ENCODE results near the gene VEGFA.
A peak's percentile ranks its signal among the peaks of the same experiment; 100 is the strongest.

The VEGFA gene

DNA sequence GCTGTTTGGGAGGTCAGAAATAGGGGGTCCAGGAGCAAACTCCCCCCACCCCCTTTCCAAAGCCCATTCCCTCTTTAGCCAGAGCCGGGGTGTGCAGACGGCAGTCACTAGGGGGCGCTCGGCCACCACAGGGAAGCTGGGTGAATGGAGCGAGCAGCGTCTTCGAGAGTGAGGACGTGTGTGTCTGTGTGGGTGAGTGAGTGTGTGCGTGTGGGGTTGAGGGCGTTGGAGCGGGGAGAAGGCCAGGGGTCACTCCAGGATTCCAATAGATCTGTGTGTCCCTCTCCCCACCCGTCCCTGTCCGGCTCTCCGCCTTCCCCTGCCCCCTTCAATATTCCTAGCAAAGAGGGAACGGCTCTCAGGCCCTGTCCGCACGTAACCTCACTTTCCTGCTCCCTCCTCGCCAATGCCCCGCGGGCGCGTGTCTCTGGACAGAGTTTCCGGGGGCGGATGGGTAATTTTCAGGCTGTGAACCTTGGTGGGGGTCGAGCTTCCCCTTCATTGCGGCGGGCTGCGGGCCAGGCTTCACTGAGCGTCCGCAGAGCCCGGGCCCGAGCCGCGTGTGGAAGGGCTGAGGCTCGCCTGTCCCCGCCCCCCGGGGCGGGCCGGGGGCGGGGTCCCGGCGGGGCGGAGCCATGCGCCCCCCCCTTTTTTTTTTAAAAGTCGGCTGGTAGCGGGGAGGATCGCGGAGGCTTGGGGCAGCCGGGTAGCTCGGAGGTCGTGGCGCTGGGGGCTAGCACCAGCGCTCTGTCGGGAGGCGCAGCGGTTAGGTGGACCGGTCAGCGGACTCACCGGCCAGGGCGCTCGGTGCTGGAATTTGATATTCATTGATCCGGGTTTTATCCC lies at the start of gene VEGFA:
VEGFA (plus strand) TSS at position 686 of the 846 bp plus-strand sequence.
- peak; percentile 71 to 84 for DNase-seq (ENCODE audit: low read depth in 2 of 2)

- no peak for DNase-seq (ENCODE audit: low read depth in 2 of 2)
Observed at GRCh38 chr6:43720999-43721398, 49.0 kb upstream of the VEGFA start.

- DNase-seq (ENCODE audit: low read depth in 2 of 2), result no peak
Observed at GRCh38 chr6:43722920-43723545, 47.0 kb upstream of the VEGFA start.

DNA sequence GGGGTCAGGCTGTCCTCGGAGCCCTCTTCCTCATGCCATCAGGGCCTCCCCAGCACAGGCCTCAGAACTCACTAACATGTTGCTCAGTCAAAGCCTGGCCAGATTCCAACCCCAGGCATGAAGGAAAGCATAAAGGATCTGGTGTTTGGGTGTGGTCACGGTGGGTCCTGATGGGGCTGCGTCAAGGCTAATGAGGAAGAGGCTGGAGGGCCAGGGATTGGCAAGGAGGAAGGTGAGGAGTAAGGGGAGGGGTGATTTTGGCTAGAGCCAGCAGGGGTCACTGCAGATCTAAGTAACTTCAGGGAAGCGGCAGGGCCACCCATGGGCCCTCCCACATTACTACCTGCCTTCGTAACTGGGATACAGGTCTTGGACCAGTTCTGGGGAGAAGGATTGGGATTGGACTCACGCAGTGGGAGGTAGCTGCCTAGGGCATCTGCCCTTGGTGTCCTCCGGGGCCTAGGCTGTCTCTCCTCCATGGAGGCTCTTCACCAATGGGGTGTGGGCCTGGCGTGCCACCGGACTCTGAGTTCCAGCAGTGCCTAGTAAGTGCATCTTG lies 46.2 kb upstream of the VEGFA start:
- DNase-seq (ENCODE audit: low read depth in 2 of 2), result peak; percentile 5 to 33

DNA sequence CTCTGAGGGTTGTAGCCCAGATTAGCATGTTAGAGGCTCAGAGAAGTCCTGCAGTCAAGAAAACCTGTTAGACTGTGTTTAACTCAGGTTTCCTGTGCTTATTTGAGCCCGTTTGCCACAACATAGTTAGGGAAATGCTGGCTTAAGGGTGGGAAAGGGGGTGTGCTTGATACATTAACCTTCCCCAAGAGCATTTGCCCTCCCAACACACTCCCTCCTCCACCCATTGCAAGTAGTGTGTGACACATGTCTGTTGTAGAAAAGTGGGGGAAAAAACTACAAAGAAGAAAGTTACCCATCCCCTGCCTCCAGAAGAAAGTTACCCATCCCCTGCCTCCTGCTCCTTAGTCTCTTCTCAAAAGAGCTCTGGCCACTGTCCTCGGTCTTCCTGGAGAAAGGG lies 45.7 kb upstream of the VEGFA start:
- no peak for DNase-seq (ENCODE audit: low read depth in 2 of 2)

DNA sequence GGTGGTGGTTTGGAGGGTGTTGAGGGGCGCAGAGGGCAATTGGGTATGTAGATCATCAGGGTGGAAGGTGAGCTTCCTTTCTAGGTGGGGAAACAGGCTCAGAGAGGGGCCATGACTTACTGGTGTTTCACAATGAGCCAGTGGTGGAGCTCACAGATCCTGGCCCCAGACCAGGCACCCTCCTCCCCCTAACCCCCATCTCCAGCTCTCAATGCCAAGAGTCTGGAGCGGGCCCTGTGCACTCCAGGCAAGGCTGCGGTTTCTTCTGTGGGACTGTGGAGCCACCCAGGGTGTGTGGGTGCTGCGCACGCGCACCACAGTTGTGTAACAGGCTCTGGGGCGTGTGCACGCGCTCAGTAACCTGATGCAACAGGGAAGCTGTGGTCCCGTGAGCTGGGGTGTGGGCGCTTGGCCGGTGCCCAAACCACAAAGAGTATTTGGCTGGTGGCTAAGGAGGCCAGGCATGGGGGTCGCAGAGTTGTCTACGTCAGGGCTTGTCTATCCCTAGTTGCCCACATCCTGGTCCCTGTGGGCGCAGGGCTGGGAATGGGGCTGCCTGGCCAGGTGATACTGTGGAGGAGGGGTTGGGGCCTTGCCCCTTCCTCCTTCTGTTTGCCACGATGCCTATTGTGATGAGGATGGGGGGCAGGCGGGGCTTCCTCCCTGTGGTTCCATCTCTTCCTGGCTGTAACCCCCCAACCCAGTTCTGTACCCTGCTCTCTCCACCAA lies 44.9 kb upstream of the VEGFA start:
- peak; percentile 11 to 14 for DNase-seq (ENCODE audit: low read depth in 2 of 2)

DNA sequence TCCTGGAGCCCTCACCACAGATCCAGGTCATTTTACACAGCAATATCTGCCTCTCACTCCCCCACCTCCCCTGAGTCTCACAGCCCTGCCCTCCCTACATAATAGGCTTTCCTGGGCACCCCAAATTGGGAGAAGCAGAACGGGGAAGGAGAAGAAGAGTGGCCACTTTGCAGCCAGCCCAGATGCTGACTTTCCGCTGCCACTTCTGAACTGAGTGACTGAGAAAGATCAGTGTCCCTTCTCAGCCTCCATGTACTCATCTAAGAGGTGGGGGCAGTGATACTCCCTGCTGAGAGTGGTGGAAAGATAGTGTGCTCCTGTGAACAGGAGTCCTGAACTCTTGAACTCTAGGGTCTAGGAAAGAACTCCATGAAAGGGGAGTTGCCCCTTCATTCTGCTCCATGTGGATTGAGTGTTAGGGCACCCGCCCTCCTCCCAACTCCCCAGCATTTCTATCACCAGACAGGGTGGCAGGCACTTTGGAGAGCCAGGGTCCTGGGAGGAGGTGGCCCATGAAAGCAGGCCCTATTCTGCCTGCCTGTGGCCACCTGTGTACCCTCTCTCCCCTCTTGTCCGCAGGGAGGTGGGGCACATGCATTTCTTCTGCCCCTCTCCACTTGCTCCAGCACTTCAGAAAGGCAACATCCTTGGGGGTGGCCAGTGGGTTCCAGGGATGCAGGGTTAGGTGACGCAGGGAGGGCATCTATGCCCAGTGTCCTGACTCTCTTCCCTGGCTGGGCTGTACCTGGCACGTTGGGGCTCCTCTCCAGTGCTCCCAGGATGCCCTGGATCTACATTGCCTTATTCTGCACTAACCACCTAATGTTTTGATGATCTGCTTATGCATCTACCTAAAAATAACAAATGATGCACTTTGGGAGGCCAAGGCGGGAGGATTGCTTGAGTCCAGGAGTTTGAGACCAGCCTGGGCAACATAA lies 44.1 kb upstream of the VEGFA start:
- no peak for DNase-seq (ENCODE audit: low read depth in 2 of 2)

GRCh38 chr6:43727634-43728033 lies 42.4 kb upstream of the VEGFA start:
- no peak for DNase-seq (ENCODE audit: low read depth in 2 of 2)

- DNase-seq (ENCODE audit: low read depth in 2 of 2), result no peak
Observed at GRCh38 chr6:43728586-43728985, 41.4 kb upstream of the VEGFA start.

- no peak for DNase-seq (ENCODE audit: low read depth in 2 of 2)
Observed at GRCh38 chr6:43729537-43729936, 40.5 kb upstream of the VEGFA start.

GRCh38 chr6:43730634-43731033 lies 39.4 kb upstream of the VEGFA start:
- no peak for DNase-seq (ENCODE audit: low read depth in 2 of 2)

- no peak for DNase-seq (ENCODE audit: low read depth in 2 of 2)
Observed at GRCh38 chr6:43733471-43734293, 36.3 kb upstream of the VEGFA start.

DNA sequence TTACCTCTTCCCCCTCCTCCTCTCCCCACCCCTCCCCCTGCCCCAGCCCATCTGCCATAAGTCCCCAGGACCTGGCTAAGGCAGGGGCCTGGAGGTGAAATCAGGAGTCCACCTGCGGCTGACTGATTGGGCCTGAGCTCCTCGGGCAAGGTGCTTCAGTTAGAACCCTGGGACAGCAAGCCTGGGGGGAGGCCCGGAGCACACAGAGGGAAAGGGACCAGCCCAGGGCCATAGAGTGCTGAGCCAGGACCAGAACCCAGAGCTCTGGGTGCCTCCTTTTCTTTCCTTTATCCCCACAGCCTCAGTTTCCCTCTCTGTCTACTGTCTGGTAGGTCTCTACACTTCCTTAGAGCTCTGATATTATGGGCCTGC lies 35.7 kb upstream of the VEGFA start:
- DNase-seq (ENCODE audit: low read depth in 2 of 2), result no peak

DNA sequence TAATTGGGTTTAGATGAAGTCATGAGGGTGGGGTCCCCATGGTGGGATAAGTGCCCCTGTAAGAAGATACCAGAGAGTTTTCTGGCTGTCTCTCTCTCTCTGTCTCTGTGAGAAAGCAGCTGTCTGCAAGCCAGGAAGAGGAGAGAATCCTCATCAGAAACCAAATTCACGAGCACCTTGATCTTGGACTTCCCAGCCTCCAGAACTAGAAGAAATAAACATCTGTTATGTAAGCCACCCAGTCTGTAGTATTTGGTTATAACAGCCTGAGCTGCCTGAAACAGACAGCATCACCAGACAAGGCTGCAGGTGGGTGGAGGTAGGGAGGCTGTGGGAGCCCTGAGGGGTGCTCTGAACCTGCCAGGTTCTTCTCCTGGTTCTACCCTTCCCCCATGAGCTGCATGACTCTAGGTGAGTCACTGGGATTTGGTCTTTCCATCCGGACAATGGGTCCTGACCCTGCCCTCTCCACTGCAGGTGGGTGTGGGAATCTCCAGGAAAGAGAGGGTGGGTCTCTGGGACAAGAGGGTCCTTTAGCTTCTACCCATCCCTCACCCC lies 34.3 kb upstream of the VEGFA start:
- DNase-seq (ENCODE audit: low read depth in 2 of 2), result no peak

DNA sequence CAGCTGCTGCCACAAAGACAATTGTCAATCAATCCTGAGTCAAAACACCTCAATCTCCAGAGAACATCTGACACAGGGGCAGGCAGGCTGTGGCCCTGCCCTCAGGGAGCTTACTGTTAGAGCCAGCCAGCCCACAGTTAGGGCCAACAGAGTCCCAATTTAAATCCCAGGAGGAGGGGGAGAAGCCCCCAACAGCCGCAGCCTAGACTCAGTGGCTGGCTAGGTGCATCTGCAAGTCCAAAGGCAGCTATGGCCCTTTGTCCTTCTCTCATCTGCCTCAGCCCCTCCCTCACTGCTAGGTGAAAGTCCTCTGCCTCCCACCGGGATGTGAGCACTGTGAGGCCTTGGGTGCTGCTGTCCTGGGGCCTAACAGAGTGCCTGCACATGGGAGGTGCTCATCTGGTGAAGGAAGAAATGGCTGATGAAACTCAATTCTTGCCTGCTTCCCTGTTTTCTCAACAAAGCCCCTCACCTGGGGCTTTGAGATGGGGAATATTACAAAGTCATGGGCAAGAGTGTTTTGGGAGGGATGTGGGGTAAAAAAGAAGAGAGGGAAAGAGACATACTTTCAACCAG lies 33.7 kb upstream of the VEGFA start:
- no peak for DNase-seq (ENCODE audit: low read depth in 2 of 2)

- DNase-seq (ENCODE audit: low read depth in 2 of 2), result no peak
Observed at GRCh38 chr6:43736844-43737243, 33.2 kb upstream of the VEGFA start.

- DNase-seq (ENCODE audit: low read depth in 2 of 2), result no peak
Observed at GRCh38 chr6:43737272-43738081, 32.5 kb upstream of the VEGFA start.

DNA sequence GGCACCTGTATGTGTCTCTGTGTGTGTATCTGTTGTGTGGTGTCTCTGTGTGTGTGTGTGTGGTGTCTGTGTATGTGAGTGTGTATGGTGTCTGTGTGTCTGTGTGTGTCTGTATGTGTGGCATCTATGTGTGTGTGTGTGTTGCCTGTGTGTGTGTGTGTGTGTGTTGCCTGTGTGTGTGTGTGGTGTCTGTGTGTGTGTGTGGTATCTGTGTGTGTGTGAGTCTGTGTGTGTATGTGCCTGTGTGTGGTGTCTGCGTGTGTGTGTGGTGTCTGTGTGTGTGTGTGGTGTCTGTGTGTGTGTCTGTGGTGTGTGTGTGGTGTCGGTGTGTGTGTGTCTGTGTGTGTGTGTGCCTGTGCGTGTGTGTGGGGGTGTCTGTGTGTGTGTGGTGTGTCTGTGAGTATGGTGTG lies 31.7 kb upstream of the VEGFA start:
- no peak for DNase-seq (ENCODE audit: low read depth in 2 of 2)

Data from stimulated activated CD8-positive, alpha-beta memory T cell treated with anti-CD3 and anti-CD28 coated beads, Interleukin-7, amount 100 ng/mL, for 1 hour (primary cell).